NCI-H510A (cell line): ENCODE results near the gene SEMA3A.

Experiments used
- DNase-seq: peaks from one replicate; lab custom pipeline; 2025; lab: John Stamatoyannopoulos, UW

The SEMA3A gene

GRCh38 chr7:83930262-83930661, 264.3 kb downstream of the SEMA3A start:
- no peak for DNase-seq

GRCh38 chr7:83925860-83926259, 268.7 kb downstream of the SEMA3A start:
- DNase-seq: no peak

DNA sequence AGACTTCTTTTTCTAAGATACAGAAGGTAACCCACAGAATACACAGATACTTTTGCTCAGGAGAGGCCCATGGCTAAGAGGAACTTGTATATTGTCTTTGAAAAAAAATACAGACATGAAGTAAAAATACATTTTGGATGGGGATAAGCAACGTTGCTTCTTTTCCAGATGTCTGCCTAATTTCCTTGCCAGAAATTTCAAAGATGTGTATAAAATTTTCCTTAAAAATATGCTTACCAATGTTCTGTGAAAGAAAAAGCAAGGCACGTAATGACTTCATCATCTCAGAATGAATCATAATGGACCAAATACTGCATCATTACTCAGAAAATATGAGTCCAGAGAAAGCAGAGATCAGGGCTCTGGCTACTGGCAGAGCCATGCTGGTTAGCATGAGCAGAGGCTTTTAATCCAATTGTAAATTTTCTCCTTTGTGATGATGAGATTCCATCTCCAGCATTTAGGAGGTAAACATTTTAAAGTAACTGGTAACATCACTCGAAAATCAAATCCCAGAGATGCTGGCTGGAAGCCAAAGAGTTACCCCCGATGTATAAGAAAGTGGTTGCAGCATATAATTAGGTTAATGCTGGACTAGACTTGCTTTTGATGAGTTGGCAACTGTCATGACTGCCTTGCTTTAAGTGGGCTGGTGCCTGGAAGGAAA, 272.5 kb downstream of the SEMA3A start:
- no peak for DNase-seq

GRCh38 chr7:83921271-83921940, 273.2 kb downstream of the SEMA3A start:
- DNase-seq: no peak

DNA sequence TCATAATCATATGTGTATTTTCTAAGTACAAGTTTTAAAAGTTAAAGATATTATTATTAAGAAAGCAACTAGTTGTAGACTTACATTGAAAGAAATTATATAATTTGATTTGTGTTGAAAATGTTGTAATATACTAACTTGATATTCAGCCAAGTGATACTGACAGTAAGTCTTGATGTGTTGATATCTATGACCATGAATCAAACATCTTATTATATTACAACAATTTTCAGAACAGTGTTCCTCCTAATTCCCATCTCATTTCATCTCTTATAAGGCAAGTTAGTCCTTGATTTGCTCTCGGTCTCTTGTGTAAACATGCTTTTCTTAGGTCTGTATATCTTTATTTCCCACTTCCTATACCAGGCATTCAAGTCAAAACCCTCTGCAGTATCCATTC, 276.4 kb downstream of the SEMA3A start:
- no peak for DNase-seq

GRCh38 chr7:83913174-83913573, 281.4 kb downstream of the SEMA3A start:
- DNase-seq: no peak

DNA sequence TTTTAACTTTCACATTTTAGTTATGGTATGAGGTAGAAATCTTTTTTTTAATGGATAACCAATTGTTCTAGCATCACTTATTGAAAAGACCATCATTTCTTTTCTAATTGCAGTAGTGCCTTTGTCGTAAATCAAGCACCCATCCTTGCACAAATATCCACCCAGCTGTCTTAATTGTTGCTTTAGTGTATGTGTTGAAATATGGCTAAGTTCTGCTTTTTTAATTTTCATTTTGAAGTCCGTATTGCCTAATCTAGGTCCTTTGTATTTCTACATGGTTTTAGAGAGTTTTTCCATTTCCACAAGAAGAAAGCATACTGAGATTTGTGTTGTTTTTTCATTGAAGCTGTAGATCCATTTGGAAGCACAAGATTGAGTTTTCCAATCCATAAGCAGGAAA, 286.1 kb downstream of the SEMA3A start:
- no peak for DNase-seq
